Cerebellar cortex (tissue), 1 donor: ENCODE data around the gene ATP2B3.

ENCODE experiments used
- DNase-seq: peaks from one replicate; pipeline ENCODE4 v3.0.0-alpha.2; 2015; ENCODE audit warnings: low spot score

The ATP2B3 gene

DNA sequence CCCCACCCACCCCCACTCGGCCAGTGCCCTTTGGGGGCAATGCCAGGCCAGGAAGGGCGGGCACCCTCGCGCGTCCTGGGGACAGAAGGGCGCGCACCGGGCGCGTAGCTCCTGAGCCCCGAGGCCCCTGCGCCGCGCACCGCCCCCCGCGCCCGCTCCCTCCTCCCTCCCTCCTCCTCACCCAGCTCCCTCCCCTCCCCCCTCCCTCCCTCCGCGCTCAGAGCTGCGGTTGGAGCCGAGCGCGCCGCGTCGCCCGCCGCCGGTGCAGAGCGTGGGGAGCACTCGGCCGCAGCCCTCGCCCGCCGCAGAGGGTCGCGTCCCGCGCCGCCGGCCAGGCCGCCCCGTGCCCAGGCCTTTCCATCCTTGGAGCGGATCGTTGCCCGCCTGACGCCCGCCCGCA lies at the start of gene ATP2B3:
Gene ATP2B3 (plus strand): TSS at position 220 of the 400 bp plus-strand sequence. CDS start 18,606 bp downstream, outside the sequence.
- DNase-seq = no peak

DNA sequence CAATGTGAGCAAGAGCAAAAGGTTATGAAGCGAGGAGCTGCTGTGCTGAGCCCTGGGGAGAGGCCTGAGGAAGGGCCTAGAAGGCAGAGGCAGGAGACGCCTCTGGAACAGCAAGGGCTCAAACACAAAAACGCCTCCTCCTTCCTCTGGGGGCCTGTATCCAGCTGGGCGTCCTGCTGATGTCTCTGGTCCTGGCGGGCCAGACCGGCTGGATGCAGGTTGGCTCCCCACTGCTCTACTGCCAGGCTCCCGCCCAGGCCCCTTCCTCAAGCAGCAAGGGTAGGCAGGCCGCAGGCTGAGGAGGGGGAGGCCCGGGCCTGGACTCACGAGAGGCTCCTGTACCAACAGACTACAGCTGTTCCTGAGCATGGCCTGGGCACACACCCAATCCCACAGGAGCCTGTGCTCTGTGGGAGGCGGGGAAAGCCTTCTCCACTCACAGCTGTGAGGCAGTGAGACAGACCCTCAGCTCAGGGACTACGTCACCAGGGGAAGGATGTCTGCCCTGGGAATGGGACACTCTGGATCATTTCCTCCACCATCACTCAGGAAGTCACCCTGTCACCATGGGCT lies 49.3 kb upstream of the ATP2B3 start:
- no peak for DNase-seq

DNA sequence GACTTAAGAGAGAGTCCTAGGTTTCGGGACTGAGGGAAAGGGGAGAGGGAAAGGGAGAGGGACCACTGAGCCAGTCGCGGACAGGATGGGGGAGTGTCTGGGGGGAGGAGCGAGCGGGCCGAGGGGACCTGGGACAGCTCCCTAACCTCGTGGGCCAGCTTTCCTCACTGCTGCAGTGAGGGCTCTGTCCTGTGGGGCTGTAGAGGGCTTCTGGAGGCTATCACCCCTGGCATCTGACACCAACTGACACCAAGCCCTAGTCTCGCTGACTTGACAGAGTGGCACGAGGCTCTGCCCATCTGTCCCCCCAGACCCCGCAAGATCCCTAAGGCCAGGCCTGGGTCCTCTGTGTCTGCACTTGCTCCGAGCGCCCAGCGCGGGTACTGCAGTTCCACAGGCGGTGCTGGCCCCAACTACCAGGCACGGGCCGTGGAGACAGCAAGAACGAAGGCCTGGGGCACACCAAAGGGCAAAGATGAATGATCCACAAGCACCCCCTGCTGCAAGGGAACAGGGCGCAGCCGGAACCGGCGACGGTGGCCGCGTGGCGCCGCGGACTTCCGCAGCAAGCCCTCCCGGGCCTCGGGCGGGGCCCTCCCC lies 47.5 kb upstream of the ATP2B3 start:
- peak; percentile 2 for DNase-seq

DNA sequence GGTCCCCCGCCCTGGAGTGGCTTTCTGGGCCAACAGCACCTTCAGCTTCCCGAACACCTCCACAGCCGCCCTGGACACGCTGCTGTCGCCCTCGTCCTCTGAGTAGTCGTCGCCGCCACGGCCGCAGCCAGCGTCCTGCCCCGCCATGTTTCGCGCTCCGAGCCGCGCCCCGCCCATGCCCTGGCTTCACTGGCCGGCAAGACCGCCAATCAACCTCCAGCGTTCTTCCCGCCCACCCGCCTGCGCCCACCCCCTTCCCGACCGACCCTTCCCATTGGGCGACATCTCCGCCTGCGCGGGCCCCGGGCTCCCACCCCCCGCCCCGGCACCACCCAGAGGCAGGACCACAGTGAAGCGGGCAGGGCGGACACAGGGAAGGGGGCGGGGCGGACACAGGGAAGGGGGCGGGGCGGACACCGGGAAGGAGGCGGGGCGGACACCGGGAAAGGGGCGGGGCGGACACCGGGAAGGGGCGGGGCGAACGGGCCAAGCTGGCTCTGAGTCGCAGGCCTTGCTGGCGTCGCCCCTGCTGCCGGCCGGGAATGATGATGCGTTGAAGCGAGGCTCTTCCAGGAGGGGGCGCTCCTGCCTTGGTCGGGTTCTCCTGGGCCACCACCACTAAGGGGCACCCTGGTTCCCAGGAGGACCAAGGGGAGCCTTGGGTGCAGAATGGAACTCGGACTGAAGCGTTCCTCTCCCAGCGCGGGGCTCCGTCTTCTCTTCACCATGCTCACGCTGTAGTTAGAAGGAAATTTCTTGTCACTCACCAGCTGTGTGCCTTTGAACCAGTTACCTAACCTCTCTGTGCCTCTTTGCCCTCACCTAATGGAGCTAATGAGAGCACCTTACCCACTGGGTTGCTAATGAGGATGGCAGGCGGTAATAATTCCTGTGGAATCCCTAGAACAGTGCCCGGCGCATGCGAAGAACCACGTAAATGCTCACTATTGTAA lies 46.8 kb upstream of the ATP2B3 start, which contains the start of gene HAUS7:
Gene HAUS7 (minus strand): TSS at position 166 of the 953 bp plus-strand sequence. CDS start 19 bp downstream, at position 147.
- peak; percentile 85 for DNase-seq

DNA sequence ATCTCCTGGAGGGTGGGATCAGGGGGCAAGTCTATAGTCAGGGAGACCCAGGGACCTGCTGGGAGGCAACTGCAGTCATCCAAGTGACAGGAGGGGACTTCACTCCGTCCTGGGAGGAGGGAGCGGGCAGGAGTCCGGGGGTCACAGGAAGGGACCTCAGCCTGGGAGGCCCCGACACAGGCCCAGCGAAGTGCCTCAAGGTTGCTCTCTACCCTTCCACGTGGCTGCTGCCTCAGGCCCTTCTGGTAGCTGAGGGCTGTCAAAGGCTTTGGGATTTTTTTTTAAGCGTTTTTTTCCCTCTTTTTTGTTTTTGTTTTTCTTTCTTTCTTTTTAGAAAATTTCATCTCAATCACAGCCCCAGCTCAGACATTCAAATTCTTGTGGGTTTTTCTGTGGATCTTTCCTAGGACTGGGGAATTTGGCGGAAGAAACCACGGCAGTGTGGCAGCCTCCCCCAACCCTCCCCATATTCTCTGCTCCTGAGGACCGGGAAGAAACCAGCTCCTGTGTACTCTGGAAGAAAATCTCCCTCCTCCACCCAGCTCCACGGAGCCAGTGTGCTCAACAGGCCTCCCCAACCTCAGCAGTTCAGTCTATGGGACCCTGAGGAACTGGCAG lies 45.7 kb upstream of the ATP2B3 start:
- DNase-seq = no peak

DNA sequence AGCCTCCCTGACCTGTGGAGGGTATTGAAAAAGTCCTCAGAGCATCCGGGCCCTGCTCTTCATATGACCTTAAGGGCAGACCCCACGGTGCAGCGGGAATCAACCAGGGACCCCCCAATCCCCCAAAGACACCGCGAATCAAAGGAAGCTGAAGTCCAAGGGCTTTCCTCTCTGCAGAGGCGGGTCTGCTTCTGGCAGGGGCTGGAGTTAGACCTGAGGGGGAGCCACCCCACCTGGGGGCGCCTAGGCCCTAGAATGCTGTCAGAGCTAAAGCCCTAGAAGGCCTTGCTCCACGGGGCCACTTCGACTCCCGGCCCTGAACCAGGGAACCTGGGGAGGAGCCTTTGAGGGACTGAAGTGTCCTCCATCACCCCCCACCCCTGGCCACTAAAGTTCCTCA lies 44.3 kb upstream of the ATP2B3 start:
- DNase-seq = no peak

DNA sequence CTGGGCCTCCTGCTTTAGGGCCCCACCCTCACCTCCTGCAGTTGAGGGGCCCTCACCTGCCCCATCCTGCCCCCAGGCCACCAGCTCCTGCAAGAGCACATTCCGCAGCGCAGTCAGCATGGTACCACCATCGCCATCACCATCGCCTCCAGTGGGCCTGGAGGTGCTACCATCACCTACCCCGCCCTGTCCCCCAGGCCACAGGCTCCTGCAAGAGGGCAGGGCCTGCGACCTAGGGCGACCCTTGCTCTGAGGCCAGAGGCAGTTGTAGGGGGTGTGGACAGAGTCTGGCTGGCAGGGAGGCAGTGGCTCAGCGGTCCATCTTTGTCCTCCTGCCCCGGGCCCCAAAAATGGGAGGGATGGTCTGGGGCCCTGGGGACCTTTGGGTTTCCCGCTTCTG lies 43.2 kb upstream of the ATP2B3 start:
- no peak for DNase-seq

DNA sequence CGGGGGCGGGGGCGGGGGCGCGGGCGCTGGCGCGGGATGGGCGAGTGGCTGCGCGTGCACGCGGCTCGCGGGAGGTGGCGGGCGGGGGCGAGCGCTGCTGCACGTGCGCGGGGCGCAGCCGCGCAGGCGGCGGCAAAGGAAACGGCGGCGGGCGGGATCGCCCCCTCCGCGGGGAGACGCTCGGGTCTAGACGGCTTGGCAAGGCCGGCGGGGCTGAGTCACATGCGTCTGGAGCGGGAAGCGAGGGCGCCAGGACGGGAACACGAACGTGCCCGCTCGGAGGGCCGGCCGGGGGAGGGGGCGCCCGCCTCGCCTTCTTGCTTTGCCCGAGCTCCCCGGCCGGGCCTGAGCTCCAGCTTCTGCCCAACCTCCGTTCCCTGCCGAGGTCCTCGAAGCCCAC lies 42.7 kb upstream of the ATP2B3 start:
- no peak for DNase-seq

DNA sequence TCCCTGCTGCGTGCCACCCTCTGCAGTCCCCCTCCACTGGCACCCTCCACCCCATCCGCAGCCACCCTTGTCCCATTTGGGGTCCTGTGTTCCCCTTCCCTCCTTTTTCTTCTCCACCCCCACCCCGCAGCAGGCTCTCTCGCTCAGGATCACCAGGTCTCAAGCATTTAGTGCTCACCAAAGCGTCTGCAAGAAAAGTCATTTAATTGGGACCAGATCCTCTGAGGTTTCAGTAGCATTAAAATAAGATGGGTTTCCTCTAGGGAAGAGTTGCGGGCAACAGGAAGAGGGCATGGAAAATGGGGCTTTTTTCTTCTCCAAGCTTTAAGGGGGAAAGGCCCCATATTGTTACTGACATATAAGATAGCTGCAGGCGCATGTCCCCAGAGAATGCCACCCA lies 42.2 kb upstream of the ATP2B3 start:
- DNase-seq = no peak

DNA sequence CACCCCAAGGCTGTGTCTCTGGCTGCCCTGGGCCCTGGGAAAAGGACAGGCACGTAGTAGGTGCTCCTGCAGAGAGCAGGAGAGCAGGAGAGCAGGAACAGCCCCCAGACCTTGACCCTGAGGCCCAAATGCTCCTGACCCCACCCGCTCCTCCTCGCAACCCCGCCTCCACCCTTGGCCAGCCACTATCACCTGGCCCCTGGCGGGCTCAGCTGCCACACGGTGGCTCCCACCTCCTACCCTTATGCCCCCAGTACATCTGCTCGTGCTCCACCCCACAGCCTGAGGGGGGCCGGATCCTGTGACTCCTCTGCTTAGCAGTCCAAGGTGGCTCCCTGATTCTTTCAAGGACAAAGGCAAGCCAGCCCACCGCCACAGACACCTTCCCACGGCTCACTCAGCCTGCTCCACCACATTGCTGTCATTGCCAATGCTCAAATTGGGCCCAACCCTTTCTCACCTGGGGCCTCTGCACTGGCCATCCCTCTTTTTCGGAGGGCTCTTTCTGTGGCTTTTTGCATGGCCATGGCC lies 41.6 kb upstream of the ATP2B3 start:
- no peak for DNase-seq

DNA sequence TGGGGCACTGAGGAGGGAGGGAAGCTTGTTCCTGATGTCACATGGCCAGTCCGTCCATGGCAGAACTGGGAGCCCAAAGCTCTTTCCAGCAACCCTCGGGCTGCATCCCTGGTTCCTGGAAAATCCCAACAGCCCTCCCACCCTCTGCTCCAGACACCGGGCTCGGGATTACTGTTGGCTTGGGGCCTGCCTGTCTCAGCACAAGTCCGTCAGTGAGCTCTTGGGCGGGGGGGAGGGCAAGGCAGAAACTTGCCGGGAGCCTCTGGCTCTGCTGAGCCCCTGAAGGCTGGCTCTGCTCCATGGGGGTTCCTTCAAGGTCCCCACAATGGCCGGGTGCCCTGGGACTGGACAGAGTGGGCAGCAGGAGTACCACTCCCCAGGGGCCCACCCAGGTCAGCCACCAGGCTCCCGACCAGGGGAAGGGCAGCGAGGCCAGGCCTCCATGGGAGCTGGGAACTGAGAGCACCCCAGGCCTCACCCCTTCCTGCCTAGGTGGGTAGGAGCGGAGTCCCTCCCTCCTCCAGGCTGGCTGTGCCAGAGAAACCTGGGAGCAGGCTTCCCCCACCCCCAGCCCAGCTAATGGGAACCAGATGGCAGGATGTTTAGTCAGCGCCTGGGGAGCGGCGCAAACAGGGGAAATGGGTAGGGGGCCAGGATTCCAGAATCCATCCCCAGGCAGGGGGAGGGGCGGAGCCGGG lies 40.6 kb upstream of the ATP2B3 start:
- DNase-seq = no peak

DNA sequence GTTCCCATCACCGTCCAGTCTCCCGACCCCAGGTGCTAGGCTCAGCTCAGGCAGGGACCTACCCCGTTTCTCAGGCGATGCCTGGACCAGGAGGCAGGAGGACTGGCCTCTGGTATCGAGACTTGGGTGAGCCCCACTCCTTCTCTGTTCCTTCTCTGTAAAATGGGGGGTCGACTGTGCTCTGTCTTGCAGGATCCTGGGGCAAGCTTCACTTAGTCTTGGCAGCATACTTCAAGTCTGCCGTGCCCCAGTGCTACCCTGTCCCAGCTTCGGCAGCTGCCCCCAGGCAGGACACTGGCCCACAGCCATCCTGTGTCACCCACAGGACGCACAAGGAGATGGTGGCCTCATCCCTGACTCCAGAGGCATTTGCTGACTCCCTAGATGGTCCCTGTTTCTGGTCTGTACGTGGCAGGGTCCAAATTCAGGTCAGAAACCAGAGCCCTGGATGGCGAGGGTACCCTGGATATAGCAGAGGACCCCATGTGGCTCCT lies 40.0 kb upstream of the ATP2B3 start:
- no peak for DNase-seq

DNA sequence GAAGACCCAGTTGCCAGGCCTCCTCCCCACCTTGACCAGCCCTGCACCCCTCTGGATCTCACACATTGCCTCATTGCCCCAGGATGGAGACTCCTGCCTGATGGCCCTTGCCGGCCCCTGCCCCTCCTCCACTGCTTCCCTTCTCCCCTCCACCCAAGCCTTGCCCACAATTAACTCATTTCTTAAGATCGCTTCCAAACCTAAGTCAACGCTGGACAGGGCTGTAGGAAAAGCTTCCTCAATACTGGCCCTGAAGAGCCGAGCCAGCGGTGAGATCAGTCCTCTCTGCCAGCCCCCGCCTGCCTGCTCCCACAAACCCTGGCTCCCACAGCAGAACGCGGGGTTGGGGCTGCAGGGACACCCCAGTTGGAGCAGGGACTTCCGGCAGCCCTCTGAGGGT lies 39.5 kb upstream of the ATP2B3 start:
- DNase-seq = no peak

DNA sequence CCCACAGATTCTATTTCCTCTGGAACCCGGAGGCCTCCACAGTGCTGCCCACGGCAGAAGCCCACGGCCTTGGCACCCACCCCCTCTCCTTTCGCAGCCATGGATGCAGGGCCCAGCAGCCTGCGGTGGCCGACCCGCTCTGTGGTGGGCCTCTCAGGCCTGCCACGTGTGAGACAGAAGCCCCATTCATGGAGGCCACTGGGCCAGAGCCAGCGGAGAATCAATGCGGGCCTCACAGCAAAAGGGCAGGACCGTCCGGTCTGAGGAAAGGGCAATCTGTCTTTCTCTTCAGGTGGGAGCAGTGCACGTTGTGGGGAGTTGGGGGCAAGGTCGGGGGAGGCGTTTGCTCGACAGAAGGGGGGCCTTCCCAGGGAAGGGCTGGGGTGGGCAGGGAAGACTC lies 38.7 kb upstream of the ATP2B3 start:
- DNase-seq = no peak

DNA sequence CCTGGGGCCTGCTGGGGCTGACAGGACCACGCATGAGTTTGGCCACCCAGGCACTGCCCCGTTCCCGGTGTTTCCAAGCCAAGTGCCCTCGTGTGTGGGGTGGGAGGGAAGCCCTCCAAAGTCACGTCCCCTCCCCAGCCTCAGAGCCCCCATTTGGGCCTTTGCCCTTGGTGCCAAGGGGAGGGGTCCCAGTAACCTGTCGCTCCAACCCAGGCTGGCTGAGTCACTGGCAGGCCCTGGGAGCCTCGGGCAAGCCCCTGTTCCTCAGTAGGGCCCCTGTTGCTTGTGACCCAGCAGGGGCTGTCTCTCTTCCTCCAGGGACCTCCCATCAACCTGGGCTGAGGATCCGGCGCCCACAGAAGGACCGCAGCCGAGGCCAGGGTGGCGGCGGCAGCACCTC lies 36.4 kb upstream of the ATP2B3 start:
- no peak for DNase-seq

DNA sequence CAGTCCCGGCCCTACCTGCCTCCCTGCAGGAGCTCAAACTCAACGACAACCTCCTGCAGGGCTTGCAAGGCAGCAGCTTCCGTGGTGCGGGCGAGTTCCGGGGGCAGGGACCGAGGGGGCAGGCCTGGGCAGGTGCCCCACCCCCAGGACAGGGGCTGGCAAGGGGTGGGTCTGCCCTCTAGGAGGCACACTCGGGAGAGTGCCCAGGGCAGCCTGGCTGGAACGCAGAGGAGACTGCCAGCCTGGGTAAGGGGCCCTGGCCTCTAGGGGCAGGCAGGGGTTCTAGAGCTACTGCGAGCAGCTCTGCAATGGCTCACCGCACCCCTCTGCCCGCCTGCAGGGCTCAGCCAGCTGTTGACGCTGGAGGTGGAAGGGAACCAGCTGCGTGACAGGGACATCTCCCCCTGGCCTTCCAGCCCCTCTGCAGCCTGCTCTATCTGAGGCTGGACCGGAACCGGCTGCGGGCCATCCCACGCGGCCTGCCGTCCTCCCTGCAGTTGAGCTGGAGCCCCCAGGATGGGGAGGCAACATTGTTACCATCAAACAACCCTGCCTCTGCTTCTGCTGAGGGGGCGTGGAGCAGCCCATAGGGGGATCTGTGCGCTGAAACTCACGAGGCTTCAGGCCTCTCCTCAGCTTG lies 34.9 kb upstream of the ATP2B3 start:
- no peak for DNase-seq

DNA sequence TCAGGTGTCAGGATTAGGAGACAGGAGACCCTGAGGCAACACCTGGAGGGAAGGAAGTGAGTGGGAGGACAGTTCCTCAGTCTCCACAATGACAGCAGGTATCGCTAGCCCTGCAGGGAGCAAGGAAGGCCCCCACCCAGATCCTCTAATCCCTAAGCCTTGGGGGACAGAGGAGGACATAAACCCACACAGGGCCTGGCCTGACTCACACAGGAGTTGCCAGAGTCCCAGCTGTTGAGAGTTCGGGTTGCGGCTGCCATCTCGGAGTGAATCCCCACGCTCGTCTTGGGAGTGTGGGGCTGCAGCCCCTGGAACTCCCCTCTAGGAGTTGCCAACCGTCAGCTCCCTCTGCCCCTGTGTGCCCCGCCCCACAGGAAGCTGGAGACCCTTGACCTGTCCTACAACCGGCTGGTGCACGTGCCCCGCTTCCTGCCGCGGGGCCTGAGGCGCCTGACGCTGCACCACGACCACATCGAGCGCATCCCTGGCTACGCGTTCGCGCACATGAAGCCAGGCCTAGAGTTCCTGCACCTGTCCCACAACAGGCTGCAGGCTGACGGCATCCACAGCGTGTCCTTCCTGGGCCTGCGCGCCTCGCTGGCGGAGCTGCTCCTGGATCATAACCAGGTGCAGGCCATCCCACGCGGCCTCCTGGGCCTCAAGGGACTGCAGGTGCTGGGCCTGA lies 31.9 kb upstream of the ATP2B3 start:
- no peak for DNase-seq

DNA sequence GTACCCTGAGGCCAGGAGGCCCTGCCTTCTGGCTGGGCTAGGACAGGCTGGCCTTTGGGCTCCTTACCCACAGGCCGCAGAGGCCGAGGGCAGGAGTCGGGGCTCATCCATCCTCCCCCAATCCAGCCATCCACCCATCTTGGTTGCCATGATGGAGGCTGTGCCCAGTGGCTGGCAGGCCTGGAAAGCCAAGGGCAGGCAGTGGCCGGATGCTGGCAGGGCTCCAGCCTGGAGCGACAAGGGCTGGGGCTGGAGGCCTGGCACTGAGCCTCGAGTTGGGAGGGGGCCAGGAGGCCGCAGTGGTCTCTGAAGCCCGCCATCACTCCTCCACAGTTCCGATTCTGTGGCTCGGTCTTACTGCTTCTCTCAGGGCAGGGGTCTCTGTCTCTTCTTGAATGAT lies 31.3 kb upstream of the ATP2B3 start:
- DNase-seq = no peak

DNA sequence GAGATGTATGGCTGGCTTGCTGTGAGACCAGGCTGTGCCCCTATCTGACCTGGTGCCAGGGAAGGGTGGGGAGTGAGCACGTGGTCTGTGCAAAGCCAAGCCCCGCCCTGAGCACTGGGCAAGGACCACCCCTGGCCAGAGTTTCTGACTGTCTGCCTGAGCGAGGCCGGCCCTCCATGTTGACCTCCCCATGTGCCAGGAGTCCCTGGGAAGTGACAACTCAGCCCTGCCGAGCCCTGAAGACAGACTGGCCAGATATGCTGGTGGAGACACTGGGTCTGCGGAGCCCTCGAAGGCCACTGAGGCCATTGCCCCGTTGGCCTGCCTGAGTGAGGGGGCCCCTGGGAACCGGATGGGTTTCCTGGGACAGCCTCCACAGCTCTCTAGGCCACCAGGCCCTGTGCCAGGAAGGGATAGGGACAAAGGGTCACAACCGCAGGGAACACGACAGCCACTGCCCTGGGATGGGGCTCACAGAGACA lies 29.8 kb upstream of the ATP2B3 start:
- DNase-seq = no peak

DNA sequence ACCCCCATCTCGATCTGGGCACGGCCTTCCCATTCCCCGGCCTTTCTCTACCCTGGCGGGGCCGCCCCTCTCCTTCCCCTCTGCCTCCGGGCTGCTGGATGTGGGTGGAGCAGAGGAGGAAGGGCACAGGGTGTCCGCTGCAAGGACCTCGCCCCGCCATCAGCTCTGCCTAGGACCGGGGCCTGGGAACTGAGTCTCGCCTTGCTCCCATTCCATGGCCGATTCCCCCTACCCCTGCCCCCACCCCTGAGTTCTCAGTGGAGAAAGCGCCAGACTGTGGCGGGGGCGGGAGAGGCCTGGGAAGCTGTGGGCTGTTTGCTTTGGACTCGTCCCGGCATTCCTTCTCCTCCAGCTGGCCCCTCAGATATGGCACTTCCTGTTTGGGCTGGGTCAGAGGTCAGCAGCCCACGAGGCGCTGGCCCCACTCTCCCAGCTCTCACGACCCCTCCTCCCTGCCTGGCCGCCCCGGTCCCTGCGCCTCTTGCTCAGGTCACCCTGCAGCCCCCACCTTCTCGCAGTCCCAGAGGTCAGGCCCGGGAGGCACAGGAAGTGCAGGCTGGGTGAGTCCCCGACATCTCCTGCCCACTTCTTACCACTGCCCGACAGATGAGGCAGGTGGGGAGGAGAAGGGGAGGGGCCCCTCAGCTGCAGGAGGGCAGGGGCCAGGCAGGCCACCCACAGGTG lies 29.1 kb upstream of the ATP2B3 start:
- no peak for DNase-seq
